ENCODE data around the gene MIEF1.
"Not testable (repeated sequence)": the region's sequence is repeated elsewhere in the genome, so short reads cannot be mapped to it uniquely, and the experiment has no call there.

The MIEF1 gene

DNA sequence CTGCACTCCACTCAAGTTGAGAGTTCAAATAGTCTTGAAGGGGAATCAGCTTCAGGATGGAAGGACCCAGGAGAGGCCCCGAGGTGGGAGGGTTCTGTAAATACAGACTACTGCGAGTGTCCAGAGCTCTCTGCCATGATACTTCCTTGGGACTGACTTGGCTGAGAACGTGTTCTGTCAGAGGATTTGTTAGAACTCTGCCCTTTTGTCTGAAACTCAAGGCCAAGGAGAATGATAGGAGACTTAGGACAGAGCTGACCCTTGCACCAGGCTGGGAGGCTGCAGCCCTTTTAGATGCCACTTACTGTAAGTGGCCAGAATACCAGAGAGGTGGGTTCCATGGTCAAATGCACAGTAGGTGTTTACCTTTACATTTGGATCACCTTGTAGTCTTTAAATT lies 15.4 kb downstream of the MIEF1 start:
- no peak for DNase-seq

DNA sequence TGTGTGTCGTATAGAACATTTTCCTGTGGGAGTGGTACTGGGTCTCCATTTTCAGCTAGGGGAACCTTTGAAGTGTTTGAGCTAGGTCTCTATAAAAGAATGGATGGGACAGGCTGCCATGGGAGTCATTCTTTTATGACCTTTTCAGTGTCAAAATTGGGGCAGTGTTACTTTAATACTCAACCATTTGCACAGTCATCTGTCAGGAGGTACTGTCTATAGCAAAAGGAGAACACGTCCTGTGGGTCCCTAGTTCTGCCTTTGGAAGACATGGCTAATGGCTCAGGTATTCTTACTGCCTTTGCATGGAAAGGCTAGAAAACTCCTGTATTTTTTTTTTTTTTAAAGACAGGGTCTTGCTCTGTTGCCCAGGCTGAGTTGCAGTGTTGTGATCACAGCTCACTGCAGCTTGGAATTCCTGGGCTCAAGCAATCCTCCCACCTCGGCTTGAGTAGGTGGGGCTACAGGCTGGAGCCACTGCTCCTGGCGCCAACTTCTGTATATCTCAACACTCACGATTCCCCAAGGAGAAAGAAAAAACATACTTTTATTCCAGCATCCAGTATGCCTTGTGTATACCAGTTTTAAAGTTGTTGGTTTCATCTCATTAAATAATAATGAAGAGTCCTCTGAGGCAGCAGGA lies 16.2 kb downstream of the MIEF1 start:
- DNase-seq = no peak

GRCh38 chr22:39518996-39519680 lies 17.0 kb downstream of the MIEF1 start:
- no peak for DNase-seq

GRCh38 chr22:39519681-39520225 lies 17.7 kb downstream of the MIEF1 start:
- peak; percentile 84 to 96 for DNase-seq

DNA sequence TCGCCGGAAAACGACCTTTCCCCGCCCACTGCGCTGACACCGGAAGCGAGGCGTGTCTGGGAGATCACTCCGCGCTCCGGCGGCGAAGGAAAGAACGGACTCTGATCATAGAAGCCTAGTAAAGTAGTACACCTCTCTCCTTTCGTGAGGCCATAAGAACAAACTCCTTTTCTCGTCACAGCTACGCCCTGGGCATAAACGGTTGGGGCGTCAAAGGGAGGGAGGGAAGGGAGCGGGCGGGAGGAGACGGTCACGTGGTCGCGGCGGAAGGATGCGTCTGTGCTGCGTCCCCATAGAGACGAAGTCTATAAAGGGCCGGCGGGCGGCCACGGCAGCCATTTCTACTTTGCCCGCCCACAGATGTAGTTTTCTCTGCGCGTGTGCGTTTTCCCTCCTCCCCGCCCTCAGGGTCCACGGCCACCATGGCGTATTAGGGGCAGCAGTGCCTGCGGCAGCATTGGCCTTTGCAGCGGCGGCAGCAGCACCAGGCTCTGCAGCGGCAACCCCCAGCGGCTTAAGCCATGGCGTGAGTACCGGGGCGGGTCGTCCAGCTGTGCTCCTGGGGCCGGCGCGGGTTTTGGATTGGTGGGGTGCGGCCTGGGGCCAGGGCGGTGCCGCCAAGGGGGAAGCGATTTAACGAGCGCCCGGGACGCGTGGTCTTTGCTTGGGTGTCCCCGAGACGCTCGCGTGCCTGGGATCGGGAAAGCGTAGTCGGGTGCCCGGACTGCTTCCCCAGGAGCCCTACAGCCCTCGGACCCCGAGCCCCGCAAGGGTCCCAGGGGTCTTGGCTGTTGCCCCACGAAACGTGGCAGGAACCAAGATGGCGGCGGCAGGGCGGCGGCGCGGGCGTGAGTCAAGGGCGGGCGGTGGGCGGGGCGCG lies 18.4 kb downstream of the MIEF1 start, which contains the start of gene ATF4:
Gene ATF4 (plus strand): TSS at position 337 of the 880 bp plus-strand sequence. CDS start 884 bp downstream, outside the sequence.
- peak; percentile 92 to 96 for DNase-seq

- DNase-seq = not testable (repeated sequence)
Measured at GRCh38 chr22:39521106-39521885, 19.2 kb downstream of the MIEF1 start.

- DNase-seq = not testable (repeated sequence)
Measured at GRCh38 chr22:39522091-39522490, 20.0 kb downstream of the MIEF1 start.

DNA sequence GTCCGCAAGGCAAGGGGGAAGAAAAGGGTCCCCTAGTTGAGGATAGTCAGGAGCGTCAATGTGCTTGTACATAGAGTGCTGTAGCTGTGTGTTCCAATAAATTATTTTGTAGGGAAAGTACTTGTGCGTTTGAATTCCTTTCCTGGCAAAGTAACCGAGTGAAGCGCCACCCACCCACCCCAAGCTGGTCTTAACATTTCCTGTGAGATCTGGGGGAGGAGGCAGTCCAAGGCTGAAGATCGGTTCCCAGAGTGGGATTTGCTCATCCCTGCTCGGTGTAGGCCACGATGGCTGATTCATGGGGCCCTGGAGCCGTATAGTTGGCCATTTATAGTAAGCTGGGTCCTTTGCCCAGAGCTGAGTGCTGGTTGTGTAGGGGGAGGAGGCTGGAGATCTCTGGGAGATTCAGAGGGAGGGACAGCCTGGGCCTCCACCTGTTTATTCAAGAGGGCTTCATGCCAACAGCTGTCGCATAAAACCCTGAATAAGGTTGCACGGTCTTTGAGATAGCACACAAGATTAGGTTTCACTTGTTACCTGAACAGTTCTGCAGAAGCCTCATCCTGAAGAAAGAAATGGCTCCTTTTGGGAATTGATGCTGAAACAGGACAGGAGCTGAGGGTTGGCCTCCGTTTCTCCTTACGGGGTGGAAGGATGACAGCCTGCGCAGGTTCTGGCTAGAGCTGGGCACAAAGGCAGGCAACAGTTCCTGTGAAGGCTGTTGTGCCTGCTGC lies 20.6 kb downstream of the MIEF1 start:
- DNase-seq = no peak

GRCh38 chr22:39524089-39524752 lies 22.1 kb downstream of the MIEF1 start:
- DNase-seq = no peak

- no peak for DNase-seq
Measured at GRCh38 chr22:39524753-39525657, 22.9 kb downstream of the MIEF1 start.

- no peak for DNase-seq
Measured at GRCh38 chr22:39525658-39525975, 23.5 kb downstream of the MIEF1 start.

DNA sequence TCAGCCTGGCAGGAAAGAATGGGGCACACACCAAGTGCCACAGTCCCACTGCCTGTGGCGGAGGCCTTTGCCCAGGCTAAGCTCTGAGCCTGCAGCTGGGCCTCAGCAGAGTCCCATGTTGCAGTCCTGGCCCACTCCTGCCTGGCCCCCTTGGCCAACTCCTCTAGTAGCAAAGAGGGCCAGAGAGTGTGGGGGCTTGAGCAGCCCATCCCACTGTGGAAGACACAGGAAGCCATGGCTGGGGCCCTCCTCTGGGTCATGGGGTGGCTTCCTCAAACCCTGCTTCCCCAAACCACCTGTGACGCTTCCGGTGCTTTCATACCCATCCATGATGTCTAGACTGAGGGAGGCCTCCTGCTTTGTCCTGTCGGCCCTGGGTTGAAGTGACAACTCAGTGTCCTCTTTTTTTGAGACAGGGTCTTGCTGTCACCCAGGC lies 24.7 kb downstream of the MIEF1 start:
- DNase-seq = no peak

DNA sequence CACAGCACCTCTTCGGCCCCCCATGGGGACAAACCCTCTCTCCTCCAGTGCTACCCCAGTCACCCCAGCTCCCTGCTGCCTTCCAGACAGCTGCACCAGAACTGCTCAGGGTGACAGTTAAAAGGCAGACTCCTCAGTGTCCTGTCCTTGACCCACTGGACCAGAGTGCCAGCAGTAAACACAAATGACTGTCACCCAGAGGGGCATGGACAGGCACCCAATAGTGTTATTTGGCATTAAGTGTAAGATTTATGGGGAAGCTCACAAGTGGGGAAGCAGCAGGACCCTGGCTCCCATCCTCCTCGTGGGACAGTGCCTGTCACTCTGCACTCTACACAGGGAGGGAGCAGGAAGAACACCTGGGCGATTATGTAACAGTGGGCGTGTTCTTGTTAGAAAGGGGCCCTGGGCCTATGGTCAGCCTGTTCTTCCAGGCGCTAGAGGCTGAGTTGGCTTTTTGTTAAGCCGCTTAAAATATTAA lies 25.4 kb downstream of the MIEF1 start:
- no peak for DNase-seq

GRCh38 chr22:39528080-39528661 lies 26.1 kb downstream of the MIEF1 start:
- no peak for DNase-seq

GRCh38 chr22:39528681-39529486 lies 26.8 kb downstream of the MIEF1 start:
- DNase-seq = peak; percentile 62 to 83

- DNase-seq = no peak
Measured at GRCh38 chr22:39529487-39529851, 27.4 kb downstream of the MIEF1 start.

DNA sequence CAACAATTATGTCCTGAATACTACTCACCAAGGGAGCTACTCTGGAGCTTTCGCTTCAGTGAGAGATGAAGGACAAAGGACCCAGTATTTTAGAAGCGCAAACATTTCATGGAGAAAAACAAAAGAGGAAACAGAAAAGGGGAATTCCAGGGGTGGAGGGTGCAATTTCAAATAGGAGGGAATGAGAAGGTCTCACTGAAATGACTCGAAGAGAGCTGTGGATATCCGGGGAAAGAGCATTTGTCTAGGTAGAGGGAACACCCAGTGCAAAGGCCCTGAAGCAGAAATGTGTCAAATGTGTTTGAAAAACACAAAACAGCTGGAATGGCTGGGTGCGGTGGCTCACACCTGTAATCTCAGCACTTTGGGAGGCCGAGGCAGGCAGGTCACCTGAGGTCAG lies 28.0 kb downstream of the MIEF1 start:
- no peak for DNase-seq

DNA sequence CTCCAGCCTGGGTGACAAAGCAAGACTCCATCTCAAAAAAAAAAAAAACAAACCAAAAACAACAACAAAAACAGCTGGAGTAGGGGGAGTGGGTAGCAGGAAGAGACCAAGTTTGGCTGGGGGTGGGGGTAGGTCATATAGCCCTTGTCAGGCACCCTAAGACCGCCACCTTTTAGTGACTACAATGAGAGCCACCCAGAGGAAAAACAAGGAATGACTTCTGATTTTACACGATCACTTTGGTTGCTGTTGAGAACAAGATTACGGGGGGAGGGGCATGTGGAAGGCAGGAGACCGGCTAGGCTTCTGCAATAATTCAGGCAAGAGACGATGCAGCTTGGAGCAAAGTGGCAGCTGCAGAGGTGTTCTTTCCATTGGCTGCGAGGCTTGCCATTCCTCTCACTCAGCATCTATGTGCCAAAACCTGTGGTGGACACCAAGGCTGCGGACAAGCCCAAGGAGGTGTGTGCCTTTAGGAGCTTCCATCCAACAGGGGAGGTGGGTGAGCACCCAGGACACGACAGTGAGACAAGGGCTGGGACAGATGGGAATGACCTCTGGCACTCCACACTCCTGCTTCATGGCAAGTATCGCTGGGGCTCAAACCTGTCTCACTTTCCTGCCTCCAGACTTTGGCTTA lies 28.7 kb downstream of the MIEF1 start:
- peak in 1 of 2 donors; percentile 22 for DNase-seq

Measured in bone marrow (tissue), 2 donors.